OCI-LY1 (cell line): ENCODE results near the gene KCNT2.

ENCODE experiments used
- EZH2 ChIP-seq: fragments of 200-600 bp; sonication (generic), shearing (Covaris generic); IDR thresholded peaks from 2 replicates; pipeline ENCODE4 v1.8.0; 2017; ENCODE audit warnings: borderline replicate concordance, mixed run types, mild to moderate bottlenecking, antibody characterized with exemption, low read length, moderate library complexity, mixed read lengths
- TF ChIP-seq, protein P1 (sequence below): fragments of 200-600 bp; sonication (generic), shearing (Covaris generic); IDR thresholded peaks from 2 replicates; pipeline ENCODE4 v1.5.1; 2017; ENCODE audit warnings: mild to moderate bottlenecking, antibody characterized with exemption, low read length, moderate library complexity, mixed read lengths

DNA sequence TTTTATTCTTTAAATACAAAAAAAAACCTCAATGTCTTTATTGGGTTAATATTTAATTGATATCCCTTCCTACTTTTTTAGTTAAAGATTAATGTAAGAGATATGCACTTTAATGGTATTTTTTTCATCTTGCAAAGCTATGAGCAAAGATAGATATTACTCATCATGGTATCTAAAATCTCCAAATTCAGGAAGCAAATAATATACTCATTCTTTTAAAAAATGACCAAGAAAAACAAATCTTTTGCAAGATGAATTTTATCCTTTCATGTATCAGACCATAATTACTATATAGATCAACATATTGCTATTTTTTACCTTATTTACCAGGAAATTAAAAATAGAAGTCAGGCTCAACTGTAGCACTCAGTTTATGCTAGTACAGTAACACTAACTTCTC lies 330.4 kb downstream of the KCNT2 start:
- TF ChIP-seq, protein P1, sequence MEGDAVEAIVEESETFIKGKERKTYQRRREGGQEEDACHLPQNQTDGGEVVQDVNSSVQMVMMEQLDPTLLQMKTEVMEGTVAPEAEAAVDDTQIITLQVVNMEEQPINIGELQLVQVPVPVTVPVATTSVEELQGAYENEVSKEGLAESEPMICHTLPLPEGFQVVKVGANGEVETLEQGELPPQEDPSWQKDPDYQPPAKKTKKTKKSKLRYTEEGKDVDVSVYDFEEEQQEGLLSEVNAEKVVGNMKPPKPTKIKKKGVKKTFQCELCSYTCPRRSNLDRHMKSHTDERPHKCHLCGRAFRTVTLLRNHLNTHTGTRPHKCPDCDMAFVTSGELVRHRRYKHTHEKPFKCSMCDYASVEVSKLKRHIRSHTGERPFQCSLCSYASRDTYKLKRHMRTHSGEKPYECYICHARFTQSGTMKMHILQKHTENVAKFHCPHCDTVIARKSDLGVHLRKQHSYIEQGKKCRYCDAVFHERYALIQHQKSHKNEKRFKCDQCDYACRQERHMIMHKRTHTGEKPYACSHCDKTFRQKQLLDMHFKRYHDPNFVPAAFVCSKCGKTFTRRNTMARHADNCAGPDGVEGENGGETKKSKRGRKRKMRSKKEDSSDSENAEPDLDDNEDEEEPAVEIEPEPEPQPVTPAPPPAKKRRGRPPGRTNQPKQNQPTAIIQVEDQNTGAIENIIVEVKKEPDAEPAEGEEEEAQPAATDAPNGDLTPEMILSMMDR = no peak
- TF ChIP-seq EZH2 = no peak
